Esophagus muscularis mucosa (tissue), 4 donors: ENCODE measurements around the gene UNG. TPM values are rescaled to one million over a fixed set of nuclear protein-coding genes. Genes with fewer than 3 reads are reported as not detected.
"Not testable (repeated sequence)": the region's sequence is repeated elsewhere in the genome, so short reads cannot be mapped to it uniquely, and the experiment has no call there.

Experiments used
- DNase-seq: peaks from one replicate; pipeline ENCODE4 v3.0.0-alpha.2; 2017; ENCODE audit errors: extremely low spot score
- H3K27ac ChIP-seq, 4 donors: fragments of 200-600 bp; sonication (generic); replicated peaks in 1 of 4; 1 replicate in 3 of 4; 2 replicates in 1 of 4; pipeline ENCODE4 v1.5.1; 2016 to 2019; ENCODE audit warnings: mild to moderate bottlenecking in 1 of 4
- H3K27me3 ChIP-seq, 4 donors: fragments of 200-600 bp; sonication (generic); one replicate each; pipeline versions ENCODE4 v1.5.1 to v1.6.0; 2016 to 2019
- H3K36me3 ChIP-seq, 4 donors: fragments of 200-600 bp; sonication (generic); one replicate each; pipeline ENCODE4 v1.5.1; 2016 to 2019
- H3K4me1 ChIP-seq, 4 donors: fragments of 200-600 bp; sonication (generic); one replicate each; pipeline ENCODE4 v1.5.1; 2016 to 2019
- H3K4me3 ChIP-seq, 4 donors: fragments of 200-600 bp; sonication (generic); 1 replicate in 2 of 4; 2 replicates in 2 of 4; pipeline ENCODE4 v1.5.1; 2016 to 2019; ENCODE audit warnings: mild to moderate bottlenecking in 4 of 4, moderate library complexity in 1 of 4
- H3K9me3 ChIP-seq, 4 donors: fragments of 200-600 bp; sonication (generic); 1 replicate in 3 of 4; 2 replicates in 1 of 4; pipeline ENCODE4 v1.5.1; 2016 to 2019
- CTCF ChIP-seq, 3 experiments: fragments of 200-600 bp in 2 of 3; fragments of 450-650 bp in 1 of 3; sonication (generic) in 2 of 3; IDR thresholded peaks; one replicate each; pipeline ENCODE4 v1.5.1; 2017 to 2019; ENCODE audit warnings: antibody characterized with exemption in 3 of 3, mild to moderate bottlenecking in 2 of 3, moderate library complexity in 1 of 3
- EP300 ChIP-seq: sonication (generic); formaldehyde crosslinking; IDR thresholded peaks from one replicate; pipeline ENCODE4 v1.6.1; 2017; ENCODE audit warnings: antibody characterized with exemption
- POLR2A ChIP-seq: fragments of 450-650 bp; IDR thresholded peaks from one replicate; pipeline ENCODE4 v1.6.1; 2017; ENCODE audit warnings: antibody characterized with exemption, moderate library complexity, mild to moderate bottlenecking, low read depth
- POLR2AphosphoS5 ChIP-seq, 2 donors: sonication (generic); formaldehyde crosslinking; IDR thresholded peaks; one replicate each; pipeline ENCODE4 v1.6.1; 2017; ENCODE audit warnings: antibody characterized with exemption in 2 of 2
- WGBS: methylation state at CpG from one replicate; pipeline ENCODE4 v1.1.5; 2018; 5-methylcytosine and 5-hydroxymethylcytosine counted together
- intact Hi-C: fragments of 100-400 bp; cut with DNase I; formaldehyde crosslinking; loops from one replicate; pipeline ENCODE4 v1.15.1; 2023
- total RNA-seq, 4 donors: library from RNA; depleted of rRNA; stranded (reverse); fragments of >200 nt; gene quantifications; one replicate each; pipeline versions ENCODE4 v1.1.0 to v1.2.1, GENCODE V29; 2016

UNG gene
- total RNA-seq, 4 donors from 2014 or later = 11.2 to 18.4 (median 14.3) TPM

GRCh38 chr12:109139360-109139759, 42.0 kb downstream of the UNG start:
- Histone ChIP-seq H3K4me1 (peaks cover 39 to 63% (median 42%) of the 10 kb centered on the region in 4 donors), H3K36me3 (peaks cover 0 to 29% (median 21%) of the 10 kb centered on the region in 4 donors)
- no peak for DNase-seq

GRCh38 chr12:109139791-109140190, 42.4 kb downstream of the UNG start:
- 100% methylated on average over 4 of the region's 7 CpGs for WGBS
- no peak for DNase-seq
- no peak overlapping the region for H3K4me3 ChIP-seq
- peaks cover 0 to 29% (median 21%) of the 10 kb centered on the region in 4 donors for H3K36me3 ChIP-seq
- peaks cover 36 to 58% (median 39%) of the 10 kb centered on the region in 4 donors for H3K4me1 ChIP-seq
- H3K9me3 ChIP-seq = no peaks in the 10 kb centered on the region
- intact Hi-C loops = no loop called here
- H3K27me3 ChIP-seq = no peaks in the 10 kb centered on the region
- TF ChIP-seq EP300 = no peak
- no peak for TF ChIP-seq CTCF (IDR thresholded peaks at IDR 0.05)
- TF ChIP-seq POLR2AphosphoS5 (IDR thresholded peaks at IDR 0.05) = no peak
- TF ChIP-seq POLR2A = no peak
- no peak overlapping the region for H3K27ac ChIP-seq

More at GRCh38 chr12:109139360-109139759, 42.0 kb downstream of the UNG start:
- Histone ChIP-seq H3K4me3 (no peak overlapping the region), H3K9me3 (no peaks in the 10 kb centered on the region), H3K27ac (no peak overlapping the region), H3K27me3 (no peaks in the 10 kb centered on the region)
- intact Hi-C loops = no loop called here
- 95% methylated on average over 6 of the region's 9 CpGs for WGBS
- TF ChIP-seq EP300 (no peak), POLR2AphosphoS5 (IDR thresholded peaks at IDR 0.05) (no peak), POLR2A (no peak), CTCF (IDR thresholded peaks at IDR 0.05) (no peak)

GRCh38 chr12:109140560-109140959, 43.2 kb downstream of the UNG start:
- peaks cover 37 to 57% (median 40%) of the 10 kb centered on the region in 4 donors for H3K4me1 ChIP-seq
- DNase-seq = no peak
- intact Hi-C loops = no loop called here
- no peak overlapping the region for H3K4me3 ChIP-seq
- no peak for TF ChIP-seq EP300
- TF ChIP-seq CTCF (IDR thresholded peaks at IDR 0.05) = no peak
- TF ChIP-seq POLR2A = no peak
- no peak for TF ChIP-seq POLR2AphosphoS5 (IDR thresholded peaks at IDR 0.05)
- WGBS = 89% methylated on average over 4 of the region's 4 CpGs
- no peaks in the 10 kb centered on the region for H3K9me3 ChIP-seq
- no peak overlapping the region for H3K27ac ChIP-seq
- no peaks in the 10 kb centered on the region for H3K27me3 ChIP-seq
- H3K36me3 ChIP-seq = peaks cover 0 to 29% (median 21%) of the 10 kb centered on the region in 4 donors

GRCh38 chr12:109144224-109144623, 46.8 kb downstream of the UNG start:
- Histone ChIP-seq H3K27ac (no peak overlapping the region), H3K9me3 (no peaks in the 10 kb centered on the region), H3K4me1 (peaks cover 51 to 61% (median 53%) of the 10 kb centered on the region in 4 donors), H3K36me3 (peaks cover 0 to 45% (median 21%) of the 10 kb centered on the region in 4 donors), H3K4me3 (no peak overlapping the region), H3K27me3 (no peaks in the 10 kb centered on the region)
- no peak for DNase-seq
- 54% methylated on average over 4 of the region's 4 CpGs for WGBS
- intact Hi-C loops = no loop called here
- TF ChIP-seq EP300 (no peak), POLR2A (no peak), CTCF (IDR thresholded peaks at IDR 0.05) (no peak)

GRCh38 chr12:109147126-109147525, 49.7 kb downstream of the UNG start:
- H3K27me3 ChIP-seq, intact Hi-C loops, H3K4me3 ChIP-seq, H3K9me3 ChIP-seq, DNase-seq: not testable (repeated sequence)
- WGBS = 91% methylated on average over 1 of the region's 1 CpG
- peaks cover 0 to 20% (median 0%) of the 10 kb centered on the region in 4 donors for H3K36me3 ChIP-seq
- H3K4me1 ChIP-seq = peaks cover 50 to 65% (median 52%) of the 10 kb centered on the region in 4 donors
- peak overlapping the region; percentile 76 to 83 (median 80) for H3K27ac ChIP-seq
